K562 (cell line): ENCODE data around the gene ST8SIA4.

Source experiments
- EP300 ChIP-seq: IDR thresholded peaks from 2 replicates; pipeline ENCODE4 v1.6.1; 2012; ENCODE audit warnings: low read length, improper control_type of control experiment
- HSF4 ChIP-seq: fragments of 250-450 bp; sonication (Bioruptor Pico); IDR thresholded peaks from 2 replicates; pipeline ENCODE4 v2.1.2; 2022; ENCODE audit warnings: mild to moderate bottlenecking, moderate library complexity, borderline replicate concordance
- SIN3A ChIP-seq, 2 experiments: fragments of 150-350 bp in 1 of 2; IDR thresholded peaks; 2 replicates each; pipeline ENCODE4 v1.6.1; 2011 to 2016; ENCODE audit warnings: borderline replicate concordance in 2 of 2, low read depth in 2 of 2, low read length in 2 of 2, mild to moderate bottlenecking in 2 of 2, moderate library complexity in 2 of 2; ENCODE audit not compliant: control insufficient read depth in 1 of 2
- SOX6 ChIP-seq: fragments of 450-650 bp; IDR thresholded peaks from 2 replicates; pipeline ENCODE4 v1.6.1; 2014; ENCODE audit warnings: mild to moderate bottlenecking
- SP2 ChIP-seq: IDR thresholded peaks from 2 replicates; pipeline ENCODE4 v1.6.1; 2011; ENCODE audit warnings: mild to moderate bottlenecking, low read depth, low read length, moderate library complexity; ENCODE audit not compliant: poor library complexity, severe bottlenecking; ENCODE audit errors: extremely low read depth
- SREBF1 ChIP-seq: fragments of 150-350 bp; IDR thresholded peaks from 2 replicates; pipeline ENCODE4 v1.6.1; 2014; ENCODE audit warnings: antibody characterized with exemption, low read depth, low read length, borderline replicate concordance
- USF1 ChIP-seq: sonication (generic); formaldehyde crosslinking; IDR thresholded peaks from 2 replicates; pipeline ENCODE4 v1.9.0; 2022; ENCODE audit warnings: mild to moderate bottlenecking, missing genetic modification reagents
- TF ChIP-seq, protein P1 (sequence below), 3 experiments: IDR thresholded peaks in 2 of 3; conservative IDR thresholded peaks in 1 of 3; 2 replicates each; pipeline ENCODE4 v1.5.1; 2011 to 2012; ENCODE audit warnings: low read length in 3 of 3, mild to moderate bottlenecking in 3 of 3, control low read depth in 2 of 3, improper control_type of control experiment in 1 of 3, inconsistent platforms in 1 of 3, low read depth in 1 of 3, mixed read lengths in 1 of 3, moderate library complexity in 1 of 3; ENCODE audit not compliant: insufficient read depth in 2 of 3

DNA sequence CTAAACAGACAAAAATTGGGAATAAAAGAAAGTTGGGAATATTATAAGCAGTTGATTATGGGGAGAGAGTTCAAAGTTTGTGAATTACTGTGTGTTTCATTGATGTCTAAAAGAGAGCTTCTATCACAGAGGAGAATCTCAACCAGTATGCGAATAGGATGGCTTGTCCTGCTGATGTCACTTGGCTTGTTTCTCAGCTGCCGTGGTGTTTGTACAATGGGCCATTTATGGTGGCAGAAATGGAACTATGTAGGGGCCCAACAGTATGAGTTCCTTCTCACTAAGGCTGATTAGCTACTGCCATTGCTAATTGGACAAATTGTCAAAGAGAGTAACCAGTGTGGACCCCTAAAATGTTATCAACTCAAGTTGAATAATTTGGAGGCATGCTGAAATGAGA lies 103.9 kb downstream of the ST8SIA4 start:
- no peak for TF ChIP-seq SREBF1
- no peak for TF ChIP-seq HSF4 (CRISPR knock-in tag)
- TF ChIP-seq SP2, result no peak
- TF ChIP-seq EP300, result no peak
- TF ChIP-seq, protein P1, sequence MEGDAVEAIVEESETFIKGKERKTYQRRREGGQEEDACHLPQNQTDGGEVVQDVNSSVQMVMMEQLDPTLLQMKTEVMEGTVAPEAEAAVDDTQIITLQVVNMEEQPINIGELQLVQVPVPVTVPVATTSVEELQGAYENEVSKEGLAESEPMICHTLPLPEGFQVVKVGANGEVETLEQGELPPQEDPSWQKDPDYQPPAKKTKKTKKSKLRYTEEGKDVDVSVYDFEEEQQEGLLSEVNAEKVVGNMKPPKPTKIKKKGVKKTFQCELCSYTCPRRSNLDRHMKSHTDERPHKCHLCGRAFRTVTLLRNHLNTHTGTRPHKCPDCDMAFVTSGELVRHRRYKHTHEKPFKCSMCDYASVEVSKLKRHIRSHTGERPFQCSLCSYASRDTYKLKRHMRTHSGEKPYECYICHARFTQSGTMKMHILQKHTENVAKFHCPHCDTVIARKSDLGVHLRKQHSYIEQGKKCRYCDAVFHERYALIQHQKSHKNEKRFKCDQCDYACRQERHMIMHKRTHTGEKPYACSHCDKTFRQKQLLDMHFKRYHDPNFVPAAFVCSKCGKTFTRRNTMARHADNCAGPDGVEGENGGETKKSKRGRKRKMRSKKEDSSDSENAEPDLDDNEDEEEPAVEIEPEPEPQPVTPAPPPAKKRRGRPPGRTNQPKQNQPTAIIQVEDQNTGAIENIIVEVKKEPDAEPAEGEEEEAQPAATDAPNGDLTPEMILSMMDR (IDR thresholded peaks at IDR 0.05 in 2 of 3, conservative IDR thresholded peaks at IDR 0.05 in 1 of 3; ENCODE audit: insufficient read depth in 2 of 3, low read depth in 1 of 3, low read length in 3 of 3), result no peak
- TF ChIP-seq SIN3A (IDR thresholded peaks at IDR 0.05; ENCODE audit: borderline replicate concordance in 2 of 2, control insufficient read depth in 1 of 2, low read depth in 2 of 2, low read length in 2 of 2), result no peak
- TF ChIP-seq USF1 (CRISPR knock-in tag), result no peak
- TF ChIP-seq SOX6, result no peak
